CD4-positive, alpha-beta T cell treated with Interferon gamma for 1 hour (primary cell): ENCODE data around the gene ZNF318.
"Not testable (repeated sequence)": the region's sequence is repeated elsewhere in the genome, so short reads cannot be mapped to it uniquely, and the experiment has no call there.

Experiments used
- DNase-seq: peaks from one replicate; pipeline ENCODE4 v3.0.0-alpha.2; 2020

Gene ZNF318

GRCh38 chr6:43380858-43381257 lies 11.4 kb upstream of the ZNF318 start:
- DNase-seq, result not testable (repeated sequence)

DNA sequence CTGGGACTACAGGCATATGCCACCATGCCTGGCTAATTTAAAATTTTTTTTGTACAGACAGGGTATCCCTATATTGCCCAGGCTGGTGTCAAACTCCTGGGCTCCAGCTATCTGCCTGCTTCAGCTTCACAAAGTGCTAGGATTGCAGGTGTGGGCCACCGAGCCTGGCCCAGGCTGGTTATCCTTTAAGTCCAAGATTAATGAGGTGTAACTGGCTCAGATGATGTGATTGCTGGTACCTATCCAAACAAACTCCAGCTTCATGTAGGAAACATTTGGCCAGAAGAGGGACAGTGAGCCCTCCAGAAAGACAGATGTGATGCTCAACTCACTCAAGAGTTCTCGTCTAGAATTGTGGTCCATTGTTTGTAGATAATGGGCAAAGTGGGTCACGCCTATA lies 9.2 kb upstream of the ZNF318 start:
- DNase-seq, result no peak

- no peak for DNase-seq
Measured at GRCh38 chr6:43377710-43378229, 8.3 kb upstream of the ZNF318 start.

DNA sequence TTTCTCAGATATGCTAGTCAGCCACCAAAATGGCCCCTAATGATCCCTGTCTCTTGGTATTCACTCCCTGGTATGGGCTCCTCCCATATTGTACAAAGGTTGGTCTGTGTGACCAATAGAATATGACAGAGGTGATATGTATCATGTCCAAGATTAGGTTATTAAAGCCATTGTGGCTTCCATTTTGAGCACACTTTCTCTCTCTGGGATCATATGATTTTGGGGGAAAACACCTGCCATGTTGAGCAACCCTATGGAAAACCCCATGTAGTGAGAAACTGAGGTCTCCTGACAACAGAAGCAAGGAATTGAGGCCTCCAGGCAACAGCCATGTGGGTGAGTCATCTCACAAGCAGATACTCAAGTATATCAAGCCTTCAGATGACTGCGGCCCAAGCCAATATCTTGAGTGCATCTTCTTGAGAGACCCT lies 7.1 kb upstream of the ZNF318 start:
- DNase-seq, result no peak

DNA sequence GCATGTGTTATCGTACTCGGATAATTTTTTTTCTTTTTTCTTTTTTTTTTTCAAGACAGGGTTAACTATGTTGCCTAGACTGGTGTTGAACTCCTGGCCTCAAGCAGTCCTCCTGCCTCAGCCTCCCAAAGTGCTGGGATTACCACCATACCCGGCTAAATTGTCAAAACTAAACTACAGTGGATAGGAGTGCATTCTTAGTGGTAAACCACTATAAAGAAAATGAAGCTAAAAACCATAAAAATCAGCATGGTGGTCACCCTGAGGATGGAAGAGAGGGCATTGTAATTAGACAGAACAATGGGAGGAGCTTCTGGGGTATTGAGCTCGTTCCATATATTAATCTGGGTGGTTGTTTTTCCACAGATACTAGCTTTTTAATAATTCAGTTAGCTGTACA lies 6.2 kb upstream of the ZNF318 start:
- no peak for DNase-seq

DNA sequence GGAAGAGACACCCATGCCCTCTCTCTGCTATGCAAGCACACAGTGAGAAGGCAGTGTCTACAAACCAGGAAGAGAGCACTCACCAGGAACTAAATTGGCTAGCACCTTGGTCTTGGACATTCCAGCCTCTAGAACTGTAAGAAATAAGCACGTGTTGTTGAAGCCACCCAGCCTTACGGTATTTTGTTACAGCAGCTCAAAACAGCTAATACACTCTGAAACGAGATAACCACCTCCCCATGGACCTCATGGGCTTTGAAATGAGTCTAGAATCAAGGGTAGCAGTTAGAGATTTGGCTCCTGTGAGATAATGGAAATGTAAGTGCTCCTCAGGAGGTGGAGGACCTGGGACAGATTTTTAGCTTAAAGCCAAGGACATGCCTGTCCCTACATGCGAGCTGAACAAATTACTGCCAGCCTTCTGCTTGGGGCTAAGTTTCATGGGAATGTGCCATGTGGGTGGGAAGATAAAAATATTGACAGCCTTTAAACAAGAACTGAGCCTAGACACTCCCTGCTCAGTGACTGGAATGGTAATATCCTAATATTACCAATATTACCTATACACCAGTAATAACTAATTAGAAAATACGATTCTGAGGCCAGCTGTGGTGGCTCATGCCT lies 3.9 kb upstream of the ZNF318 start:
- DNase-seq, result no peak

GRCh38 chr6:43370003-43370580 lies 645 bp upstream of the ZNF318 start:
- not testable (repeated sequence) for DNase-seq

DNA sequence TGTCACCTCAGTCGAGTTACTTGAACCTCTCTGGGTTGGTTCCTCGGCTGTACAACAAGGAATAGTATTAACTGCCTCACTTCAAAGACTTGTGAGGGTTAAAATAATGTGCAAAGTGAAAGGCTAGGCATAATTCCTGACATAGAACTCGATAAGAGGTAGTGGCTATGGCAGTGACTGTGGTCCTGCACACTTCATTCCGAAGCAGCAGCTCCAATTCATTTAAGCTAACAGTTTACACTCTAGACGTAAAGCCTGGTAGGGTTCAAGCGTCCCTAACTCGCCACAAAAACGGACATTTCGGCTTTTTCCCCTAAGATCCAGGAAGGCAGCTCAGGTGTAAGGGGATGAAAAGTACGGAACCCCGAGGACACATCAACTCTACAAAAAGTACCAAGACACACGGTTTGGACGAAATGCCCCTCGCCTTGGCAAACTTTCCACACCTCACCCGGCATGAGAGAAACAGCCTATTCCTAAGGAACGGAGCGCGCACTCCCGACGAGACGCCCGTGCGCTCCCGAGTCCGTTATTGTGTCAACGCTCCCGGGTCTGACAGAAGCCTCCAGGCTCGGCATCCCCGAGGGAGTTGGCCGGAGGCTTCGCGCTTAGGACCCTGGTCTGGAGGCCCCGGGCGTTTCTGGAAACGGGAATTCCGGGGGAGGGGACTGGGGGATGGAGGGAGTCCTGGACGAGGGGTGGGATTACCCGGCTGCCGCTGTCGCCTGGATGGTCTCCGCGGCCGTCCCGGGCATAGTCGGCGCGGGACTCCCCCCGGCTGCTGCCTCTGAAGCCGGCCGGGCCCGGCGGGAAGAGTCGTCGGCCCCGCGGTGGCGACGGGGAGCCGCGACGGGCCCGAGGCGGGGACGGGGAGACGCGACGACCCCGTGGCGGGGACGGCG lies 937 bp downstream of the ZNF318 start:
- no peak for DNase-seq

GRCh38 chr6:43367245-43367984 lies 2.0 kb downstream of the ZNF318 start:
- no peak for DNase-seq

- DNase-seq, result no peak
Measured at GRCh38 chr6:43361269-43361668, 8.2 kb downstream of the ZNF318 start.

DNA sequence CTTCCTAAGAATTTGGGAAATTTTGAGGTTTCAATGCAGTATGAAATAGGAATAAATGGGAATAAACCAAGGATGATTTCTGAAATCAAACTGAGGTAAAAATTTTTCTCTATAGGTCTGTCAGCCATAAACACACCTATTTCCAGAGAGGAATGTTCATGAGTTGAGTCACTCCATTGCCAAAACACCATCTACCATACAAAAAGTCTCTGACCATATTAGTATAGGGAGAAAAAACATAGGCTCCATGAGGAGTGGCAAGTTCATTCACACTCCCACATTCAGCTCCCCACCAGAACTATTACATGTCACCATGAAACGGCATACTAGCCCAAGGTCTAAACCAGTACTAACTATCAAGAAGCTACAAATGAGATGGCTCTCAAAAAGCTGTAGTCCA lies 9.6 kb downstream of the ZNF318 start:
- DNase-seq, result no peak

DNA sequence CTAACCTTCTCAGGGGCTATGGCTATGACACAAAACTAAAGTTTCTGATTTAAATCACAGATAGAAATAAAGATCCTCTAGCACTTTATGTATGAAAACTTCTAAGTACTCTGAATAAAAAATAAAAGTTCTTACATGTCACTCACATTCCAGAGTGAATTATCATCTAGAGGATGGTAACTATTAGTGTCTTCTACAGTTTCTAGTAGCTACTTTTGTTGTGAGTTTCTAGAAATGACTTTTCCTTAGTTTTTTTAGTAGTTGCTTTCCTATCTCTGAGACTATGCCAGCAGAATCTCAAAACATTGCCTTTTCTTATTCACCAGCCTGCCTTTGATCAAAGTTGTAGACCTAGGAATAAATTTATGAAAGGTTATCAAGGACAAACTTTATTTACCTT lies 10.1 kb downstream of the ZNF318 start:
- DNase-seq, result no peak

DNA sequence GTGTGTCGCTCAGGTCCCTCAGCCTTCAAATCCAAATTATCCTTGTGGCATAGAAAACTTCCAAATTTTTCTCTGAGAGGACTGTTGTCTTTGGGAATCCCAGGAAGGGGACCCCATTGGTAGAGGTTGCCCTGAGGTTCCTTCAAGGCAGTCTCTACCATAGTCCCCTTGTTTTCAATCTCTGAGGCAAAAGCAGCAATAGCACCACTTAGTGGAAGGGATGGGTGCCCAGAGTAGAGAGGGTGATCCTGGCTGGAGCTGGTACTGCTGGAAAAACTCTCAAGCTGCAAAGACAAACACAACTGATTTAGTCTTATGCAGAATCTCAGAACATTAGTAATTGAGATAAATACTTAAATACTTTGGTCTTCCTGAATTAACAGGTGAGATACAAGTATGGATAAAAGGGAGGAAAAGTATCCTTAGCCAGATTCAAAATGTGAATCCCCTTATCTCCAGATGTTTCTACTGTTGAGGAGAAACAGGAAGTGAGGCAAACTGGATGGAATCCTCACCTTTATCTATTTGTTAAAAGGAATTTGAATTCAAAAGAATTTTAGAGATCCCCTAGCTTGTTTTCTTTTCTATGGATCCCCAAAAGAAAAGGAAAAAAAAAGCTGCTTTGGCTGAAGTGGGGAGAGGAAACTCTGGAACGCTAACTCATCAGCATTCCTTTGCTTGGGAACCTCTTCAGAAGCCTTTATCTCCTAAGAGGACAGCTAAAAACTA lies 13.4 kb downstream of the ZNF318 start:
- DNase-seq, result no peak

DNA sequence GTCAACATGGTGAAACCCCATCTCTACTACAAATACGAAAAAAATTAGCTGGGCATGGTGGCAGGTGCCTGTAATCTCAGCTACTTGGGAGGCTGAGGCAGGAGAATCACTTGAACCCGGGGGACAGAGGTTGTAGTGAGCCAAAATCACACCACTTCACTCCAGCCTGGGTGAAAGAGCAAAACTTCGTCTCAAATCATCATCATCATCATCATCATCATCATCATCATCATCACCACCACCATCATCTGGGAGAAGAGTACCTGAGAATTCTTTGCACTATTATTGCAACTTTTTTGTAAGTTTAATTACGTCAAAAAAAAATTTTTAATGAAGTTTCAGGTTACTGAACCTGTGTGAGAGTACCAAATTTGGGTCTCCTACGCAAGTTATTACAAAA lies 17.5 kb downstream of the ZNF318 start:
- DNase-seq, result not testable (repeated sequence)

- DNase-seq, result no peak
Measured at GRCh38 chr6:43347444-43347843, 22.0 kb downstream of the ZNF318 start.

DNA sequence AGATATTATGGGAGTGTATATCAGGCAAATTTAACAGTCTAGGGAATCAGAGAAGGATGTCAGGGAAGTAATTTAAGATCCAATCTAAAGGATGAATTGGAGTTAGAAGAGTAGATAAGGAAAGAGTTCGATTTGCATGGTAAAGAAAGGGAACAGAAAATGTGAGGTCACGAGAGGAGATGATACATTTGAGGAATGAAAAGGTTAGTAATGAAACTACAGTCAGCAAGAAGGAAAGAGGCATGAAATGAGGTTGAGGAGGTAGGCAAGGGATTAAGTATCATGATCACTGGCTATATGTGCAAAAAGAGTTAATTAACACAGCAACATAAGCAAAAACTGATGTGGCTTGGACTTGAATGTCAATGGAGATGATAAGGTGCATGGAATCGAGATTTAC lies 22.4 kb downstream of the ZNF318 start:
- no peak for DNase-seq

GRCh38 chr6:43346243-43346642 lies 23.2 kb downstream of the ZNF318 start:
- DNase-seq, result not testable (repeated sequence)

GRCh38 chr6:43339168-43339567 lies 30.3 kb downstream of the ZNF318 start:
- DNase-seq, result no peak

GRCh38 chr6:43338243-43338642 lies 31.2 kb downstream of the ZNF318 start:
- no peak for DNase-seq

DNA sequence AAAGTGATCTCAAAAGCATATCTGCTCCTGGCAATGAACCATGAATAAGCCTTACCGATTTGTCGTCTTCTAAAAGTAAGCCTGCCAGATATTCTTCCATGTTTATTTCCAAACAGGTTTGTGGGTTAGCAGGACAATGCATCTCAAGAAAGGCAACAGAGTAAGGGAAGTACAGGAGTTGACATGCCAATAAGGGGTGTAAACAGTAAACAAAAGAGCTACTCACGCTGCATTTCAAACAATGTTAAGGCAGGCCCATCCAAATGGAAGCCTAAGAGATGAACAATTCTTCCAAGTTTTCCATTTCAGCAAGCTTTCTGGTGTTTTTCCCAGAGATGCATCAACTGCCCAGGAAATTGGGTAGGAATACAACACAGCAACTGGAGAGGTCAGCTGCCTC lies 33.1 kb downstream of the ZNF318 start:
- DNase-seq, result no peak

- DNase-seq, result no peak
Measured at GRCh38 chr6:43335469-43335868, 34.0 kb downstream of the ZNF318 start.

GRCh38 chr6:43334466-43335095 lies 34.9 kb downstream of the ZNF318 start:
- DNase-seq, result no peak
